Measurements from ENCODE around the gene CCDC9B. TPM values are rescaled to one million over a fixed set of nuclear protein-coding genes. Genes with fewer than 3 reads are reported as not detected.

Gene CCDC9B
- total and polyA plus RNA-seq, 7 donors, result 14.5 to 161 (median 87.0) TPM

- no peak for DNase-seq
- Histone ChIP-seq H3K4me1 (peaks cover 18% of the 10 kb centered on the region), H3K9me3 (no peaks in the 10 kb centered on the region), H3K36me3 (ENCODE audit: insufficient read depth in 1 of 2, low read depth in 1 of 2) (no peaks in the 10 kb centered on the region), H3K27me3 (ENCODE audit: insufficient read depth in 3 of 3, low read length in 2 of 3) (no peaks in the 10 kb centered on the region), H3K27ac (no peak overlapping the region), H3K4me3 (no peak overlapping the region)
- WGBS, 3 donors, result 65 to 75% (median 66%) methylated on average over 11 of the region's 11 CpGs
- ATAC-seq, result no peak
- intact Hi-C loops (cut with DNase I), result loop anchor here in 1 of 2 donors (5.0 kb wide), 1 partner anchor 56 kb away; no protein-coding TSS in a partner anchor
- TF ChIP-seq CTCF (IDR thresholded peaks at IDR 0.05), result no peak
Measured at GRCh38 chr15:40365624-40366456, 25.1 kb upstream of the CCDC9B start.

- H3K27ac ChIP-seq, result no peak overlapping the region
- peaks cover 18% of the 10 kb centered on the region for H3K4me1 ChIP-seq
- DNase-seq, result no peak
- no peaks in the 10 kb centered on the region for H3K9me3 ChIP-seq
- H3K4me3 ChIP-seq, result no peak overlapping the region
- WGBS, 3 donors, result 64 to 68% (median 66%) methylated on average over 5 of the region's 5 CpGs
- H3K36me3 ChIP-seq (ENCODE audit: insufficient read depth in 1 of 2, low read depth in 1 of 2), result no peaks in the 10 kb centered on the region
- TF ChIP-seq CTCF (IDR thresholded peaks at IDR 0.05), result no peak
- intact Hi-C loops (cut with DNase I), result loop anchor here in 1 of 2 donors (5.0 kb wide), 1 partner anchor 57 kb away; no protein-coding TSS in a partner anchor
- H3K27me3 ChIP-seq (ENCODE audit: insufficient read depth in 3 of 3, low read length in 2 of 3), result no peaks in the 10 kb centered on the region
- no peak for ATAC-seq
Measured at GRCh38 chr15:40365016-40365415, 24.3 kb upstream of the CCDC9B start.

GRCh38 chr15:40364251-40364650 lies 23.5 kb upstream of the CCDC9B start:
- TF ChIP-seq CTCF (IDR thresholded peaks at IDR 0.05), result no peak
- Histone ChIP-seq H3K4me1 (peaks cover 18% of the 10 kb centered on the region), H3K36me3 (ENCODE audit: insufficient read depth in 1 of 2, low read depth in 1 of 2) (no peaks in the 10 kb centered on the region), H3K27ac (no peak overlapping the region), H3K4me3 (no peak overlapping the region), H3K27me3 (ENCODE audit: insufficient read depth in 3 of 3, low read length in 2 of 3) (no peaks in the 10 kb centered on the region), H3K9me3 (no peaks in the 10 kb centered on the region)
- intact Hi-C loops (cut with DNase I), result no loop called here
- 77 to 82% (median 81%) methylated on average over 6 of the region's 6 CpGs for WGBS, 3 donors
- ATAC-seq (no peak), DNase-seq (no peak)

- TF ChIP-seq CTCF (IDR thresholded peaks at IDR 0.05), result no peak
- Histone ChIP-seq H3K27ac (no peak overlapping the region), H3K36me3 (ENCODE audit: insufficient read depth in 1 of 2, low read depth in 1 of 2) (no peaks in the 10 kb centered on the region), H3K27me3 (ENCODE audit: insufficient read depth in 3 of 3, low read length in 2 of 3) (no peaks in the 10 kb centered on the region), H3K4me3 (no peak overlapping the region), H3K4me1 (peaks cover 21% of the 10 kb centered on the region), H3K9me3 (no peaks in the 10 kb centered on the region)
- DNase-seq, result no peak
- intact Hi-C loops (cut with DNase I), result no loop called here
- 85 to 89% (median 85%) methylated on average over 8 of the region's 8 CpGs for WGBS, 3 donors
- ATAC-seq, result no peak
Measured at GRCh38 chr15:40363611-40364010, 22.9 kb upstream of the CCDC9B start.
